HG03457 (cell line): Measurements from ENCODE around the gene VSX1.

Source experiments
- ATAC-seq: cut with Tn5 transposase; IDR thresholded peaks from one replicate; pipeline ENCODE4 v1.9.1; 2021; ENCODE audit warnings: moderate number of reproducible peaks; ENCODE audit not compliant: unreplicated experiment

The VSX1 gene

DNA sequence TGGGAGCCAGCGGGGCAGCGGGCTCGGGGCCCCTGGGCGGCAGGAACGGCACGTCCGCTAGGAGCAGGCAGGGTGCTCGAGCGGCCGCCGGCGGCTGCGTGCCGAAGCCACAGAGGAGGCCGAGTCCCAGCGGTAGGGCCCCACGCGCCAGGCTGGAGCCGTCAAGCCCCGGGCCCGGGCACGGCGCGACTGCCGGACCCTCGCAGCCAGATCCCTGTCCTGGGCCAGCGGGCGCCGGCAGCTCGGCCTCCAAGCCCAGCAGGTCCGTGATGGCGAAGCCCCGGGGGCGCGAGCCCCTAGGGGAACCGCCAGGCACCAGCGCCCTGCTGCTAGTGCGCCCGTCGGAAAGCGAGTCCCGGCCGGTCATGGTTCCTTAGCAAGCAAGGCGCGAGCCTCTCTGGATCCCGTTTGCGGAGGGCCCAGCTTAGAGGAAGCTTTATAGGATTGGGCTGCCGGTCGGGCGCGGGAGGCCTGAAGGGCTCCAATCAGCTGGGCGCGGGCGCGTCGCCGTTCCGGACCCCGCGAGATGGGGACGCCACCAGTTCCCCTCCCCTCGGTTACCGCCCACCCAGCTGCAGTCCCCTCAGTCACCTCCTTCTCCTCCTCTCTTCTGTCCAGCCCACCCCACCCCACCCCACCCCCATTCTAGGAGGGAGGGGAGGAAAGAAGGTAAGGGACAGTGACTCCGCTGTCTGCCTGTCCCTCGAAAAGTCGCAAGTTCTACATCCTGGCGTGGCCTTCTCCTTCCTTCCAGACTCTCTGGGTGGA lies at the start of gene VSX1:
Gene VSX1 (minus strand): TSS at position 412 of the 768 bp plus-strand sequence. CDS start 45 bp downstream, at position 367.
- no peak for ATAC-seq

DNA sequence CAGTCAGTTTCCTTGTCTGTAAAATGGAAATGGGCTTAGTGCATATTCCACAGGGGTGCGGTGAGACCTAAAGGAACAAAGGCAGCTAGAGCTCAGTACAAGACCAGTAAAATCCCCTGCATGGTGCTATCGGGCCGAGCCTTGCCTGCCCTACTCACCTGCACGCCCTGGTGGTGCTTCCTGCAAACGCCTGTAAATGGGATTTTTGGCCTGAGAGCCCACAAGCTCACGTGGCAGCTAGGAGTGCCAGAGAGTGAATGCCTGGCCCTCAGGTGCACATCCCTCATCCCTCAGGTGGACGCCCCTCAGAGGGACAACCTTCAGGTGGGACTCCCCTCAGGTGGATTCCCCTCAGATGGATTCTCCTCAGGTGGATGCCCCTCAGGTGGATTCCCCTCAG lies 48.0 kb upstream of the VSX1 start:
- ATAC-seq = no peak

- no peak for ATAC-seq
Measured at GRCh38 chr20:25129428-25129827, 47.5 kb upstream of the VSX1 start.

DNA sequence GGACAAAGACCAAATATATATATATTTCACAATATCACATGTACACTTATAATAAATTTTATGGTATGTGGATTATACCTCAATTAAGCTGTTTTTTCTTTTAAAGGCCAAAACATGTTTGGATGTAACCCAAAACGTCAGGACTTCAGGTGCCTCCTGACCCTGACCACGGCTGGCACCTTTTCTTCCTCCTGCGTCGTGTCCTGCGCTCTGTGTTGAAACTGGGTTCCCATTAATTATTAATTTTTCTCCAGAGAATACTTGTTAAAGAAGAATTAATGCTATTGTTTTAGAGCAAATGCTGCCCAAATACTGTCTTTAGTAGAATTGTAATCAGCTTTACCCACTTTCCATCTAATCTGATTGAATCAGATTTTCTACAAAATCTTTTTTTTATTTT lies 46.7 kb upstream of the VSX1 start:
- ATAC-seq = no peak

DNA sequence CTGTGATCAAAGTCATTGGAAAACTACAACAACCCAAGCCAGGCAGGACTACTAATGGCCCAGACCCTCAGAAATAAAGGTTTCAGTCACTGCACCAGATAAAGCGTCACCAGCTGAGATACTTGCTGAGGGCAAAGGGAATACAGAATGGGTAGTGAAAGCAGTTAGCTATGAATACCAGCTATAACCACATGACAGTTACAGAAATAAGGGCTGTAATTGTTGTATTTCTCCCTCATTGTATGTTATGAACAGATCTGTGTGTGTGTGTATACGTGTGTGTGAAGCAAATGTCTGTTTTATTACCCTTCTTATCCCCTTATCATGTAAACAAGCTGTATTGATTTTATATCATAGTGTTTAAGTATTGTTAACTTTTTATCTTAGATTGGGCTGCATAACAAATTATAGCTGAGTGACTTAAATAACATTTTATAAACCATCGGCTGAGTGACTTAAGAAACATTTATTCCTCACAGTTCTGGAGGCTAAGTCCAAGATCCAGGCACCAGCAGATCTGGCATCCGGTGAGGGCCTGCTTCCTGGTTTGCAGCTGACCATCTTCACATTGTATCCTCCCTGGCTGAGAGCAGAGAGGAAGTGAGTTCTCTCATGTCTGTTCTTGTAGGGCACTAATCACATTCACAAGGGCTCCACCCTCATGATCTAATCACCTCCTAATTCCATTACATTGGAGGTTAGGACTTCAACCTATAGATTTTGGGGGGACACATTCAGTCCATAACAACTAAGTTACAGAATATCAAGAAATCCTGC lies 46.0 kb upstream of the VSX1 start:
- ATAC-seq = no peak

GRCh38 chr20:25126204-25127029 lies 44.5 kb upstream of the VSX1 start:
- no peak for ATAC-seq

DNA sequence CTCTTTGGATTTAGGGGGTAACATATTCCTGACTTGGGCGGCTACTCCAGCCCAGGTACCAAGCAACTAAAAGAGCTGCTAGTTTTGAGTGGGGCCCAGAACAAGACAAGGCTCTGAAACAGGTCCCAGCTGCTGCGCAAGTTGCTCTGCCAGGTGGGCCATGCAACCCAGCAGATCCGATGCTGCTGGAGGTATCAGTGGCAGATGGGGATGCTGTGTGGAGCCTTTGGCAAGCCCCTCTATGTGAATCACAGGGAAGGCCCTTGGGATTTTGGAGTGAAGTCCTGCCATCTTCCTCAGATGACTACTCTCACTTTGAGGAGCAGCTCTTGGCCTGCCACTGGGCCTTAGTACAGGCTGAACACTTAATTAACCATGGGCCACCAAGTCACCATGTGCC lies 43.7 kb upstream of the VSX1 start:
- ATAC-seq = no peak

GRCh38 chr20:25120920-25121319 lies 39.0 kb upstream of the VSX1 start:
- no peak for ATAC-seq

DNA sequence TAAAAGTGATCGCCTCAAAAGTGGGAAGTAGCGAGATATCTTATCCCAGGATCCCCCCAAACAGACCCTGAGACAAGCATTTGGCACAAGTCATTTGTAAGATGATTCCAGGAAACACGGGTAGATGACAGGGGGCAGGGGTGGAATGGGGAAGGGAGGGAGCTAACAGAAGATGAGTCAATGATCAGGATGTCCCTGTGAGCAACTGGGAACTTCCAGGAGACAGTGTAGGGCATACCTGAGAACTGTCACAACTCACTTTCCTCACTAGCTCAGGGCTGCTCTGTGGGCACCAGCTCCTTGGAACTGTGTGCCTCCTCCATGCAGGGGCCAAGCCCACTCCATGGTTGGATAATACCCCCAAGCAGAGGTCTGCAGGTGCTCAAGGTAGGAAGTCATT lies 38.5 kb upstream of the VSX1 start:
- ATAC-seq = no peak

DNA sequence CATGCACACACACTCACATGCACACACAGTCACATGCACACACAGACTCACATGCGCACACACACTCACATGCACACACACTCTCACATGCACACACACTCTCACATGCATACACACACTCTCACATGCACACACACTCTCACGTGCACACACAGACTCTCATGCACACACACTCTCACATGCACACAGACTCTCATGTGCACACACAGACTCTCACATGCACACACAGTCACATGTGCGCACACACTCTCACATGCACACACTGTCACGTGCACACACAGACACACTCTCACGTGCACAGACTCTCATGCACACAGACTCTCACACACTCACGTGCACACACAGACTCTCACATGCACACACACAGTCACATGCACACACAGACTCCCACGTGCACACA lies 36.6 kb upstream of the VSX1 start:
- no peak for ATAC-seq

DNA sequence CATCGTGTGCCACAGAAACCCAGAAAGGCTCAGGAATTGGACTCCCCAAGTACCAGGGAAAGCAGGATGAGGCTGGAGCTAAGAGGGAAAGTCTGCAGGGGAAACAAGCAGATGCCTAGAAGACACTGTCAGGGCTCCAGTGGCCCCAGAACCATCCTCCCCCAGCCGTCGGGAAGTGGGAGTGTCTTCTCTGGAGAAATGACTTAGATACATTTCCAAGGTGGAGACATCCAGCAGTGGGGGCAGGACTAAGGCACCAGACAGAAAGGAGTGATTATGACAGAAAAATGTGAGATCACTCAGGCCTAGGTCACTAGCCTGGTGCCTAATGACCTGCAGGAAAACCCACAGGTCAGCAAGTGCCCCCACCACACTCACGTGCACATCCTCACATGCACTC lies 36.0 kb upstream of the VSX1 start:
- no peak for ATAC-seq

DNA sequence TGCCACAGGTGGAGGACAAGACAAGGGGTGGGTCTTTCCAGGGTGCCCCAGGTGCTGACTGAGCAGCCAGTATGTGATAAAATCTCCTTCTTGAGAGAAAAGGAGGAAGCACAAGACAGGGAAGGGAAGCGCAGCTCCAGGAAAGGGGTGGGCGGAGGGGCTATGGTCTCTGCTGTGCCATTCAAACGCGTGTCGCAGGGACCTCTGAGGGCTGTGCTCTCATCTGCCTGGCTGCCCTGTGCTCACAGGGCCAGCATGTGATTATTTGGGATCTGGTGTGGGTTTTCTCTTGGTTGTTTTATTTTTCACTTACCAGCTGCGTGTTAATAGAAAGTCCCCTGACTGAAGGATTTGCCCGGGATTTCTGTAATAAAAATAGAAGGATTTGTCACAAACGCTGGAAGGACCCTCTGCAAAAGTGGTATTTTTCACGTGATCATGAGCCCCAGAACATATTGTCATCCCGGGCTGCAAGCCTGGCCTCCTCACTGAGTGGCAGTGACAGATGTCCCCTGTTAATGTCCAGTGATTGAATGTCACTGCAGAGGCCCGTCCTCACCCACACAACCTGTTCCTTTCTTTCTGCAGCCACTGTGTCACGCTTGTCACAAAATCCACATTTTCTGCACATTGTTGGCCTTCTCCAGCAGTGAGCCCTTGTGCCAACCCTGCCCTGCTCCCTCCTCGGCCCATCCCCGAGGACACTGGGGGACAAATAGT lies 35.0 kb upstream of the VSX1 start:
- ATAC-seq = no peak

DNA sequence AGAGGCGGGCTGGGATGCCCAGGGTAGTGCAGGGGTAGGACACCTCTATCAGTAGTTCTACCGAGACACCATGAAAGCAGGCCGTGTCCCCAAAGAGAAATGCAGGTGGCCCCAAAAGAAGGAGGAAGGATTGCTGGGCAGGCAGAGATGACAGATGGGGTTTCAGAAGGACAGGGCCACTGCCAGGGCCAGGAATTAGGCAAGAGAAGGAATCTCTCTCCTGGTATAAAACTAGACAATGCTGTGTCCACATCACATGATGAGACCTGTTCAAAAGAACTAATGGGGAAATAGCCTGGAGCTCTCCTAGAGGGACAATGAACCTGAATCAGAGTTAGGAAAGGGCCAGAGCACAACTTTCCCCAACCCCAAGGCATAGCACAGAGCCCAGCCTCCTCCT lies 21.6 kb upstream of the VSX1 start:
- no peak for ATAC-seq

GRCh38 chr20:25100914-25101313 lies 19.0 kb upstream of the VSX1 start:
- no peak for ATAC-seq

GRCh38 chr20:25099601-25100140 lies 17.7 kb upstream of the VSX1 start:
- no peak for ATAC-seq

DNA sequence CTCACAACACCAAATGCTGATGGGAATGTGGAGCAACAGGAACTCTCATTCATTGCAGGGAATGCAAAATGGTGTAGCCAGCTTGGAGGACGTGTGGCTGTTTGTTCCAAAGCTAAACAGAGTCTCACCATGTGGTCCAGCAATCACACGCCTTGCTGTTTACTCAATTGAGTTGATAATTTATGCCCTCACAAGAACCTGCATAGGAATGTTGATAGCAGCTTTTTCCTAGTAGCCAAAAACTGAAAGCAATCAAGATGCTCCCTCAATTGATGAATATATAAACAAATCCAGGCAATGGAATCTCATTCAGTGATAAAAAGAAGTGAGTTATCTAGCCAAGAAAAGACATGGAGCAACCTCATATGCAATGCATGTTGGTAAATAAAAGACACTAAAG lies 15.6 kb upstream of the VSX1 start:
- ATAC-seq = no peak

DNA sequence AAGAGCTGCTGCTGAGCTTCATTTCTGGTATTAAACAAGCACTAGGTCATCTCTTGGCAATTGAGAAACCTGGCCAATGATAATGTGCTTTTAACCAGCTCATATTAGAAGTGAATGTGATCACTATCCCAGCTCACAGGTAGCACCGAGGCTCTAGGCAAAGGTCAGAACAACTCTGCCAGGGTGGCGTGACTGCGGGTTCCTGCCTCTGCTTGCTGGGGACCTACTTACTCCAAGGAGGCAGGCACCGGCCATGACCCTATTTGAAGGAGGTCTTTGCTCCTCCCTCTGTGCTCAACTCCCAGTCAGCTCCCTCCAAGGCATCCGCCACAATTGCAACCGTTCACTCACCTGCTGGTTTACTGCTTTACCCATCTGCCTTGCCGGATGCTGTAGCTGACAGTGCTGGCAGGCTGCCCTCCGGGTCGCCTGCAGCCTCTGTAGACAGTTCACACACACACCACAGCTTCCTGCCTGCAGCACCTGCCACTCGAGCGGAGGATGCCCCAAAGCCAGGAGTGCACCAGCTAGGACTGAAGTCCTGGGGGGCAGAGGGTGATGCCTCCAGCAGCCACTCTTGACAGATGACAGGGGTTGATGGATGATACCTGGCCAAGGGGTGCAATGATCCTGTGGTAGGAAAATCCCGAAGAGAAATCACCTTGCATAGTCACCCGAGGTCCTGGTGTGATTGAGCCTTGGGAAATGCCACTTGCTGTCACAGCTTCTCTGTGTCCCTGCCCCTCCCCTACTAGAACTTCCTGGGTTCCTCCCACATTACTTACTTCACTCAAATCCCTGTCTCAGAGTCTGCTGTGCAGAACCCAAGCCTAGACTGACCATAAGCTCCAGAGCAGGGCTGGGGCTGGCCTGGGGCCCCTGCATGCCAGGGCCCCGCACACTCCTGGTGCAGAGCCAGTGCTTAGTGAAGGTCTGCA lies 8.8 kb upstream of the VSX1 start:
- peak; percentile 86 for ATAC-seq

GRCh38 chr20:25089662-25090061 lies 7.7 kb upstream of the VSX1 start:
- ATAC-seq = no peak

GRCh38 chr20:25089096-25089495 lies 7.2 kb upstream of the VSX1 start:
- no peak for ATAC-seq

- ATAC-seq = no peak
Measured at GRCh38 chr20:25088267-25088666, 6.3 kb upstream of the VSX1 start.
